Panc1 (cell line): ENCODE data around the gene ZNF554.

ENCODE experiments used
- CTCF ChIP-seq: fragments of 450-650 bp; IDR thresholded peaks from 2 replicates; pipeline ENCODE4 v1.5.1; 2017; ENCODE audit warnings: mild to moderate bottlenecking
- POLR2AphosphoS5 ChIP-seq: IDR thresholded peaks from 2 replicates; pipeline ENCODE4 v1.6.1; 2012; ENCODE audit warnings: mild to moderate bottlenecking, low read depth, low read length, moderate library complexity
- REST ChIP-seq, 2 experiments: IDR thresholded peaks; 2 replicates each; pipeline ENCODE4 v1.6.1; 2011 to 2012; ENCODE audit warnings: low read depth in 2 of 2, control low read depth in 1 of 2, low read length in 1 of 2, mild to moderate bottlenecking in 1 of 2, moderate library complexity in 1 of 2; ENCODE audit not compliant: insufficient read depth in 1 of 2

GRCh38 chr19:2774953-2775555 lies 44.6 kb upstream of the ZNF554 start:
- TF ChIP-seq CTCF (no peak), POLR2AphosphoS5 (no peak), REST (IDR thresholded peaks at IDR 0.05; ENCODE audit: insufficient read depth in 1 of 2, low read depth in 2 of 2, low read length in 1 of 2) (no peak)
